C4-2B (cell line): ENCODE results near the gene COL4A1.

ENCODE experiments used
- H3K27ac ChIP-seq: fragments of 450-650 bp; 2 replicates; pipeline ENCODE4 v1.5.1; 2017
- ZFX ChIP-seq: fragments of 450-650 bp; IDR thresholded peaks from 2 replicates; pipeline ENCODE4 v1.6.1; 2017
- TF ChIP-seq, protein P1 (sequence below): fragments of 450-650 bp; conservative IDR thresholded peaks from 2 replicates; pipeline ENCODE4 v1.5.1; 2017; ENCODE audit warnings: mild to moderate bottlenecking

The COL4A1 gene

DNA sequence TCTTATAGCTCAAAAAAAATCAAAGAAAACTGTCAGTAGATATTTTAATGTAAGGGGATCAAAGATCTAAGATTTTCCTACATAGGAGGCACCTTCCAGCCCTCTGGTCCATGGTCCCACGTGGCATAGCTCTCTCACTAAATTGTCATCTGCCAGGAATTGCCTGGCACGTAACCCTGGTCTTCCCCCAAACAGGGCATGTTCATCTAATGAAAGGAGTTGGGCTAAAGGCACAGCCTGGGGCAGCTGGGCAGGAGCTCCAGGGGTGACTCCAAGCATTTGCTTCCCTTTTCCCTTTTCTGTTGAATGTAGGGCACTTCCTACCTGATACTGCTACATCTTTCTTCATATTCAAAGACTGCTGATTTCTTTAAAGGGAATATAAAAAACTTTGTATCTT lies 148.7 kb downstream of the COL4A1 start:
- H3K27ac ChIP-seq, result no peak overlapping the region
- no peak for TF ChIP-seq ZFX
- TF ChIP-seq, protein P1, sequence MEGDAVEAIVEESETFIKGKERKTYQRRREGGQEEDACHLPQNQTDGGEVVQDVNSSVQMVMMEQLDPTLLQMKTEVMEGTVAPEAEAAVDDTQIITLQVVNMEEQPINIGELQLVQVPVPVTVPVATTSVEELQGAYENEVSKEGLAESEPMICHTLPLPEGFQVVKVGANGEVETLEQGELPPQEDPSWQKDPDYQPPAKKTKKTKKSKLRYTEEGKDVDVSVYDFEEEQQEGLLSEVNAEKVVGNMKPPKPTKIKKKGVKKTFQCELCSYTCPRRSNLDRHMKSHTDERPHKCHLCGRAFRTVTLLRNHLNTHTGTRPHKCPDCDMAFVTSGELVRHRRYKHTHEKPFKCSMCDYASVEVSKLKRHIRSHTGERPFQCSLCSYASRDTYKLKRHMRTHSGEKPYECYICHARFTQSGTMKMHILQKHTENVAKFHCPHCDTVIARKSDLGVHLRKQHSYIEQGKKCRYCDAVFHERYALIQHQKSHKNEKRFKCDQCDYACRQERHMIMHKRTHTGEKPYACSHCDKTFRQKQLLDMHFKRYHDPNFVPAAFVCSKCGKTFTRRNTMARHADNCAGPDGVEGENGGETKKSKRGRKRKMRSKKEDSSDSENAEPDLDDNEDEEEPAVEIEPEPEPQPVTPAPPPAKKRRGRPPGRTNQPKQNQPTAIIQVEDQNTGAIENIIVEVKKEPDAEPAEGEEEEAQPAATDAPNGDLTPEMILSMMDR, result no peak

DNA sequence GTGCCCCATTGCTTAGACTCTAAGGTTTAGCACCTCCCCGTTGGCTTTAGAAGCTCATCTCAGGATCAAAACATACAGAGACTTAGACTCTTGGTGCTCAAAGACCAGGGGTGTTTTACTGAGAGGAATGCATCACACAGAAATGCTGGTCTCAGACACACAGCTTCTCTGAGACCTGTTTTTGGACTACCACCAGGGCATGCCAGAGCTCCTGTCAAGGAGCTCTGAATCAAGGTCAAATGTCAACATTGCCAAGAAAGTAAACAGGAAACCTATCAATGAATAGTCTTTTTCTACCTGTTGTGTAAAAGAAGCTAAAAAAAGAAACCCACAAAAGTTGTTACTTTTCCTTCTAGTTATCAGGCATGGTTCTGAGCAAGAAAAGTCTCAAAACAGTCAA lies 149.2 kb downstream of the COL4A1 start:
- TF ChIP-seq, protein P1, result no peak
- TF ChIP-seq ZFX, result no peak
- no peak overlapping the region for H3K27ac ChIP-seq

DNA sequence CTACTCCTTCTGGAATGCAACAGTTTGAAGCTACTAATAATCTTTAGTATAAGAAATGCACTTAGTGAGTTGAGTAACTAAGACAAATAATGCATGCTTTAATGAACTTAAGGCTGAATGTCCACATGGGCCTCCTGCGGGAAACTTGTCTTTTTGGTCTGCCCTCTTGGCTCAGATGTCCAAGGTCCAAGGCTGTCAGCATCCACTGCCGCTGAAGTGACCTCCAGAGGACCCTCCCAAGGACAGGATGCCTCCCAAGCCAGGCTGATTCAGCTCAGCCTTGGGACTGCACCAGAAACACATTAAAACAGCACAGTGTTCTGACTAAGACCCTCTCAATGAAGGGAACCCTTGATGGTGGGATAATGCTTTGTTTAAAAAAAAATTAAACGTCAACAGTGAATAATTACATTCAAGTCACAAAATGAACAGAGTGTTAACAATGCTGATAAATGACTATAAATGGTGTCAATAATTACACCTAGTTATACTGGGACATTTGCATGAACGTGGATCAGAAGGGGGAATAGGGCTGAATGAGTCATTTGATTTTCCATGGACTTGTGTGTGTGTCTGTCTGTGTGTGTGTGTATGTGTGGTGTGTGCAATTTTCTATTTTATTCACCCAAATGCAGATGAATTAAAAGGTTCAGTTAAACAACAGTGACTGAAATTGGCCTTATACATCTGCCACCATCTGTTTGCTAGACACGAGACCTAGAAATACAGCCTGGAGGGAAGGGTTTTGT lies 150.5 kb downstream of the COL4A1 start:
- TF ChIP-seq ZFX, result no peak
- TF ChIP-seq, protein P1, result no peak
- H3K27ac ChIP-seq, result no peak overlapping the region

DNA sequence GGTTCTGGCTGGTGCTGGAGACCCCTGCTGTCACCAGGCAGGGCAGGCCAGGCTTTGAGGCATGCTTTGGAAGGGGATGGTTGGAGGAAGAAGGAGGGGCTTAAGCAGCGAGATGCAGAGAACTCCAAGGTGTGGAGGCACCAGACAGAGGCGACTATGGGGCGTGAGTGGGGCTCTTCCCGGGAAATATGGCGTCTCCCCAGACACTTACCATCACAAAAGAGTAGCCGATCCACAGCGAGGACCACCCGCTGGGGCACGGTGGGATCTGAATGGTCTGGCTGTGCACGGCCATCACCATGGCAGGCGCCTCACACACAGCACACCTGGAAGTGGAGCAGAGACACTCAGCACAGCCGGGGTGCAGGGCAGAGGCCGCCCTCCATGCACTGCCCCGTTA lies 151.9 kb downstream of the COL4A1 start:
- no peak overlapping the region for H3K27ac ChIP-seq
- TF ChIP-seq ZFX, result no peak
- TF ChIP-seq, protein P1, result no peak

DNA sequence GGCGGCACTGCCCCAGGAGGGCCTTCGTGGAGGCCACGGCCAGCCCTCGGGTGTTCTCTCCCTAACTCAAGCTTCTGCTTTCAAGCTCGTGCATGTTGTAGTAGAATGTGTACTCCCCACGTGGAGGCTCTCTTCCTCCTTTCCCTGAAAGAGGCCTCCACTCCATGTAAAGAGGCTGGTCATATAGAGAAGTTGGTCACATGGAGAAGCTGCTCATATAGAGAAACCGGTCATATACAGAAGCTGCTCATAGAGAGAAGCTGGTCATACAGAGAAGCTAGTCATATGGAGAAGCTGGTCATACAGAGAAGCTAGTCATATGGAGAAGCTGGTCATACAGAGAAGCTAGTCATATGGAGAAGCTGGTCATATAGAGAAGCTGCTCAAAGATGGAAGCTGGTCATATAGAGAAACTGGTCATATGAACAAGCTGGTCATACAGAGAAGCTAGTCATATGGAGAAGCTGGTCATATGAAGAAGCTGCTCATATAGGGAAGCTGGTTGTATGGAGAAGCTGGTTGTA lies 152.5 kb downstream of the COL4A1 start:
- no peak for TF ChIP-seq ZFX
- TF ChIP-seq, protein P1, result no peak
- no peak overlapping the region for H3K27ac ChIP-seq

DNA sequence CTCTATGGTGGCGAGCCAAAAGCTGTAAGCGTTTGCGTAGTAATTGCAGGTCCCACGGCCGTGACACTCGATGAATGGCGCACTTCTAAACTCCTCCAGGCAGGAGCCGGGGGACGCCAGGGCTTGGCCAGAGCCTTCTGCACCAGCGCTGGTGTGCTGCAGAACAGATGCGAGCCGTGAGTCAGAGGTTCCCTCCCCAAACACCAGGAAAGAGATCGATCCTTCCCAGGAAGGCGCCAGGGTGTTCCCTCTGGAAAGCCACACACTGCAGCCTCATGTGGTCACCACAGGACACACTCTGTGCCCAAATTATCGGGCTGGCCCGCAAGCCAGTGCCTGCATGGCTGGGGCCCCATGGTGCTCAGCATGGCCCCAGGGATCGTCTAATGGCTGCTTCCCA lies 154.6 kb downstream of the COL4A1 start:
- no peak overlapping the region for H3K27ac ChIP-seq
- TF ChIP-seq, protein P1, result no peak
- TF ChIP-seq ZFX, result no peak

DNA sequence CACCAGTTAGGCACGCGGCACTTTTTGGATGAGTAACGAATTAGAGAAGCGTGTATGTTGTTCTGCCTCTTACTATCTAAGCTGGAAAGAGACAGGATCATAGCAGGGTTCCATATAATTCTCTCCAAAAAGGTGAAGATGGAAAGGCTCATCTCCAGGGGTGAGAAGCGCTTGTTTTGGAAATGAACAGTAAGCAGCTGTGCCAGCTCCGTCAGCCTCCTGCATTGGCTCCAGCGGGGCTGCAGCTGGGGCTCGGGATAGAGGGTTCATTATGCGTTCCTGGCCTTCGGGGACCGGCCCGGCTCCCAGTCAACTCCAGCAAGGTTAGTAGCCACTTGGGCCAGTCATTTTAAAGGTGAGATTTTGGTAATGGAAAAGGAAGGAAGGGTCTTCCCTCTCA lies 155.5 kb downstream of the COL4A1 start:
- H3K27ac ChIP-seq, result no peak overlapping the region
- TF ChIP-seq ZFX, result no peak
- TF ChIP-seq, protein P1, result no peak
